GM12873 (cell line): ENCODE results near the gene SCN4A.
"Not testable (repeated sequence)": the region's sequence is repeated elsewhere in the genome, so short reads cannot be mapped to it uniquely, and the experiment has no call there.

Experiments used
- TF ChIP-seq, protein P1 (sequence below): IDR thresholded peaks from 2 replicates; pipeline ENCODE4 v1.5.1; 2012; ENCODE audit warnings: low read depth, mild to moderate bottlenecking, moderate library complexity, low read length, control low read depth; ENCODE audit not compliant: insufficient read depth; ENCODE audit errors: missing control alignments

Gene SCN4A

GRCh38 chr17:63907161-63907778, 65.4 kb downstream of the SCN4A start:
- TF ChIP-seq, protein P1, sequence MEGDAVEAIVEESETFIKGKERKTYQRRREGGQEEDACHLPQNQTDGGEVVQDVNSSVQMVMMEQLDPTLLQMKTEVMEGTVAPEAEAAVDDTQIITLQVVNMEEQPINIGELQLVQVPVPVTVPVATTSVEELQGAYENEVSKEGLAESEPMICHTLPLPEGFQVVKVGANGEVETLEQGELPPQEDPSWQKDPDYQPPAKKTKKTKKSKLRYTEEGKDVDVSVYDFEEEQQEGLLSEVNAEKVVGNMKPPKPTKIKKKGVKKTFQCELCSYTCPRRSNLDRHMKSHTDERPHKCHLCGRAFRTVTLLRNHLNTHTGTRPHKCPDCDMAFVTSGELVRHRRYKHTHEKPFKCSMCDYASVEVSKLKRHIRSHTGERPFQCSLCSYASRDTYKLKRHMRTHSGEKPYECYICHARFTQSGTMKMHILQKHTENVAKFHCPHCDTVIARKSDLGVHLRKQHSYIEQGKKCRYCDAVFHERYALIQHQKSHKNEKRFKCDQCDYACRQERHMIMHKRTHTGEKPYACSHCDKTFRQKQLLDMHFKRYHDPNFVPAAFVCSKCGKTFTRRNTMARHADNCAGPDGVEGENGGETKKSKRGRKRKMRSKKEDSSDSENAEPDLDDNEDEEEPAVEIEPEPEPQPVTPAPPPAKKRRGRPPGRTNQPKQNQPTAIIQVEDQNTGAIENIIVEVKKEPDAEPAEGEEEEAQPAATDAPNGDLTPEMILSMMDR: peak; percentile 39

DNA sequence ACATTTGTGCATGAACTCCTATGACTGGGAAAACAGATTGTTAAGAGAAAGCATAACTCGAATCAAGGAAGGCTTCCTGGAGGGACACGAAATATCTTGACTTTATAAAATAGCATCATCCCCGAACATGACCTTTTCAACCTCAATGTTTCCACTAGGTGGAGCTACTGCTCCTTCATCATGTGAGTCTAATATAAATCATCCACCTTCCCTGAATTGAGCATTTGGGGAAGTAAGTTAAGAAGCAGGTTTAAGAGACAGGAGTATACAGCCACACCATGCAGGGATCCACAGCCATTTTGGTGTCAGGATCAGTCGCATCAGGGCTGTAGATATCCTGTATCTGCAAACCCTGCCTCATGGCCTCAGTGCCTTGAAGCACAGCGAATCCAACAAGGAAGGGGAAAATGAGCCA, 68.9 kb downstream of the SCN4A start:
- TF ChIP-seq, protein P1: peak; percentile 28

DNA sequence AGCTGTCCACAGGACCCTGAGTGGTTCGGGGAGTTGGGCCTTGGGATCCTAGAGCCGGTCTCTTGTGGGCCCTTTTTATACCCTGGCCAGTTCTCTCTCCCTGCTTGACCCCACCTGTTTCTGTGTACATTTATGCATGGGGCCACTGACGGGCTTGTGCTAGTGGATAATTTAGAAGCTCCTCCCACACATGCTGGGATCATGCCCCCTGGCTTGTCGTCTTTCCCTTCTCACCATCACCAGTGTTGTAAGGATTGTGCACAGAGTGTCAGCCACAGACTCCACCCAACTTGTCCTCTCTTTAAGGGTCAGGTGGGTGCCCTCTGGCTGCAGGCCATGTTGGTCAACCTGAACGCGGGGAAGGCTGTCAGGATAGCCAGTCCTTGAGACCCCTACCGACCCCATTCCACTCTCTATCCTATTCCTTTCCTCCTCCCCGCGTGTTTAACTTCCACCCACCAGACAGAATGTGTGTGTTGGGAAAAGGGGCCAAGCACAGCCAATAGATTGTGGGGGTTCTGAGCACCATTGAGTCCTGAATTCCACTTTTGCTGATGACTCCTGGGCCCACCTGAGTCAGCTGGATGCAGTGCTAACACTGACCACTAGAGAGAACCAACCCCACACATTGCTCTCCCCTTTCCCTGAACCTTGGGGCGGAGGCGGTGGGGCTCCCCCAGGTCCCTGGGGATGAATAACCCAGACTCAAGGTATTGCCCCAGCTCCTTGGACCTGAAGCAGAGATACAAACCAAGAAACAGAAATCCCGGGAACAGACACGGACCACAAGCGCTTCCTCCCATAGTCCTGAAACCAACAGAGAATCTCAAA, 76.0 kb downstream of the SCN4A start, which contains the start of gene CSH1:
Gene CSH1 (minus strand): TSS at position 51 of the 831 bp plus-strand sequence. CDS start 63 bp downstream, outside the sequence.
- TF ChIP-seq, protein P1: not testable (repeated sequence)

- TF ChIP-seq, protein P1: peak; percentile 62
Measured at GRCh38 chr17:63889026-63889848, 83.5 kb downstream of the SCN4A start.
